HG02642 (cell line): ENCODE measurements around the gene MATN1.

Experiments
- ATAC-seq: cut with Tn5 transposase; IDR thresholded peaks from one replicate; pipeline ENCODE4 v1.9.1; 2021; ENCODE audit warnings: mild to moderate bottlenecking; ENCODE audit not compliant: unreplicated experiment, poor library complexity

Gene MATN1

DNA sequence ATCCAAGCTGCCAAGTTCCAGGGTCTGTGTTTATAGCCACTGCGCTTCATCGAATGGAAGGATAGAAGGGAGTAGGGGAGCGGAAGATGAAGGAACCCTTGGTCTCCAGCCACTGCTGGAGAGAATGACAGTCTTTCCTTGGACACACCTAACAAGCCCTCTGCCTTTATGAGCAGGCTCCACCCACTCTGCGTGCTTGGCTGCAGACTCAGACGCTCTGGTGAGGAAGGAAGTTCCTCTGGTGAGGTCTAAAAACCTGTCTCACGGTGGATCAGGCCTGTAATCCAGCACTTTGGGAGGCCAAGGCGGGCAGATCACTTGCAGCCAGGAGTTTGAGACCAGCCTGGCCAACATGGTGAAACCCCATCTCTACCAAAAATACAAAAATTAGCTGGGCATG lies 55.4 kb downstream of the MATN1 start:
- ATAC-seq, result no peak

DNA sequence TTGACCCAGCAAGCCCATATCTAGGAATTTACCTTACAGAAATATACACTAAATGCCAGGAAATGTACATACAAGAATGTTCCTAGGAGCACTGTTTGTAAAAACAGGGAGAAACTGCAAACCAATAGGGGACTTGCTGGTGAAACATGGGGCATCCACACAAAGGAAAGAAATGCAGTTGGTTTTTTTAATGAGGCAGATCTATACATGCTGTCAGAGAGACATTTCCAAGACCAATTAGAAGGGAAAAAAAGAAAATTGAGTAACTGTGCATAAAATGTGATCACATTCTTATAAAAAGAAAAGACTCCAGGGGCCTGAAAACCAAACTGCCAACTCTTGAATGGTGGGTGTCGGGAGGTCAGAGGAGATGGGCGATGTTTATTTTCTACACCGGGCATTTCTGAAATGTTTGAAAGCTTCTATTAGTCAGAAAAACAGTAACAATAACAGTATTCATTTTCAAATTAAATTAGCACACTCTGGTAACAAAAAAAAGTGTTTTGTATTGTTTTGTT lies 56.6 kb downstream of the MATN1 start:
- no peak for ATAC-seq

DNA sequence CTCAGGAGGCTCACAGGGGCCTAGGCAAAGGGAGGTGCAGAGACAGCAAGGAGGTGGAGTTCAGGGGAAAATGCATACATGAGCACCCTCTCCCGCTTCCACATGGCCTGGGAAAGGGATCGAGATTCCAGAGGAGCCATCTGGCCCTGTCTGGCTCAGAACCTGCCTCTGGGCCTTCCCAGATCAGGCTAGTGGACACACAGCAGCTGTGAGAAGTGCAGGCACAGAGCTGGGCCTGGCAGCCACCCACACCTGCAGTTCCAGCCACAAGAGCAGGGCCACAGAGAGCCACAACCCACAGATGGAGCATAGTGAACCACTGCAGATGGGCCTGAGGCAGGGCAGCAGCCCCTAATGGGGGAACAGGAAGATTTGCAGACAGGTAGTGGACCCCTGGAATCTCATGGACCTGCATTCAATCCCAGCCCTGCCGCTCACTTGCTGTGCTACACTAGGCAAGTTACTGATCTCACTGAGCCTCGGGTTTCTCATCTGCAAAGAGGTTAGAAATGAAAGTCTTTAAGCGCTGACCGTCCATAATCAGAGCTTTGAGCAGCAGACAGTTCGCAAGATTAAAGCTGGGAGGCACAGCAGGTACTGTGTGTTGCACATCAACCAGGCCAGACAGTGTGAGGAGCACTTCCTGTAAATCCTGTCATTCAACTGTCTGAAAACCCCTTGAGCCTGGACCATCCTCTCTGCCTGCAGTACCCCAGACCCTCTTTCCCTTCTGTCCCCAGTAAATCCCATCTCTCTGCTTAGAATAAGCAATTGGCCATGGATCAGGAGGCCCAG lies 58.0 kb downstream of the MATN1 start:
- ATAC-seq, result no peak

DNA sequence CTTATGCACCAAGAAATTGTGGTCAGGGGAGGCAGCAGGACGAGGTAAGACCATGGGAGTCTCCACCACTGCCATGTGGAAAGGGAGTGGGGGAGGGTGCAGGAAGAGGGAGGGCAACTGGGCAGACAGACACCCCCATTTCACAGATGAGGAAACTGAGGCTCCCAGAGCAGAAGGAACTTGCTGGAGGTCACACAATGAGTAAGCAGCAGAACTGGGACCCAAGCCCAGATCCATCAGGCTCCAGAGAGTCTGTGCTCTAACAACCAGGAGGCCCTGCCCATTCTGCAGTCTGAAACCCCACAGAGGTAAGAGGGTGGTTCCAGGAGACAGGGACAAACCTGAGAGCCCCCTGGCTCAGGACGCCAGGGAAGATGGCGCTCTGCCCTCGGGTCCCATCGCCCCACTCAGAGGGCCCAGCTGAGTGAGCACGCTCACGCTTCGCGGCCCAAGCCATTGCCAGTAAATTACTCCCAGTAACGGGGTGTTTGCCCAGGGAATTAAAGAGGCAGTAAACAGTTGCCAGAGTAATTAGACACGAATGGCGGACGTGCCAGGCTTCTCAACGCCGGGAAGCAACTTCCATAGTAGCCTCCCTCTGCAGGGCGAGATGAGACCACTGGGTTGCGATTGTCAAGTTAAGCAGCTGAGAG lies 59.2 kb downstream of the MATN1 start:
- no peak for ATAC-seq

DNA sequence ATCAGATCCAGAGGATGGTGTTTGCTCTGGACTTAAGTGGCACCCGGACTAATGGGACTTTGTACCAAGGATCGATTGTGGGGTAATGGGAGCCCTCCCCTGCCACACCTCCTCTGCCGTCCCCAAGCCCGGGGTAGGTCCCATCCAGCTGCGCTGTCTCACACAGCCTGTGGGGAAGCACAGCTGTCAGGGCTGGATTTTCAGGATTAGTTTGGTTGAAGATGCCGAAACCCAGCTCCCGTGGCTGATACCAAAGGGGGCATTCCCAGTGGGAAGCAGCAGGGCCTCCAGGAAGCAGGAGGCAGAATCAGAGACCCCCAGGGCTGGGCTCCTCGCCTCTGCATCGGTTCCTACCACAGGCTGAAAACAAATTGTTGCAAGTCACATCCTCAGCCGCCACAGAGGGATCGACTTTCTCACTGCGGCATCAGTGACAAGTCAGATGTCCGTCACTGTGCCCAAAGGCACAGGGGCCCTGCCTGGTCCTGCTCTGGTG lies 59.7 kb downstream of the MATN1 start:
- ATAC-seq, result no peak

DNA sequence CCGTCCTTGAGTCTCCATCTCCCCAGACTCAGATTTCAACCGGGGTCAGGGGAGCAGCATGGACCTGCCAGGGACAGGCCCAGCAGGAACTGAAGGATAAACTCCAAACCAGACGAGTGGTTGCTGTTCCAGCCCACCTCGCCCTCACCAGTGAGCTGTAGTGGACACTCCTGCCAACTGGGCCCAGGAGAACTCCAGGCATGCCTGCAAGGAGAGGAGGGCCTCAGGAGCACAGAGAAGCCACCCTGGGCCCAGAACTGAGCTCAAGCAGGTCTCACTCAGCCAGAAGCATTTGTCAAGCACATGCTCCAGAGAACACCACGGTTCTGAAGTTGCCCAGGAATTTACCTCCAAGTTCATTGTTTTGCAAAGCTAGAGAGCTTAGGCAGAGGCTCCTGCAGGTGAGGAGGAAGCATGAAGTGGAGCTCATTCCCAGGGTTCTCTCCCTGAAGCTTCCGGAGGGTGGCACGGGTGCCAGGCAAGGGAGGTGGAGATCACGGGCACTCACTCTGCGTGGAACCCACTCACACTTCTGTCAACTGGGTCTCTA lies 61.0 kb downstream of the MATN1 start:
- no peak for ATAC-seq

DNA sequence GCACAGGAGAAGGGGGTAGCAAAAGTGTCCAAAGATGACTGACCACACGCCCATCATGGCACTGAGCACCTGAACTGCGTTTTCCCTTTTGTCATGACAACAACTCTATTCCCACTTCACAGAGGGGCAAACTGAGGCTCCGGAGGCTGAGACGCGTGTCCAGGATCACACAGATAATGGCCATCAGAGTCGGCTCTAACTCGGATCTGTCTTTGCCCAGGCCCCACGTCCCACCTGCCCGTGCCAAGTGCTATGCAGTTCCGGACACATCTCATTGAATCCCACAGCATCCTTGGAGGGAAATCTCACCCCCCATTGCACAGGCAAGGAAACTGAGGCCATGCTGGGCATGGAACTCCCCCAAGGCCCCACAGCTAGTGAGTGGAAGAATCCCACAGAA lies 62.1 kb downstream of the MATN1 start:
- ATAC-seq, result no peak
